HepG2 (cell line): ENCODE results near the gene KLHL17. TPM values are rescaled to one million over a fixed set of nuclear protein-coding genes. Genes with fewer than 3 reads are reported as not detected.
A peak's percentile ranks its signal among the peaks of the same experiment; 100 is the strongest.

ENCODE experiments used
- AKAP8 ChIP-seq: sonication (generic); formaldehyde crosslinking; IDR thresholded peaks from 2 replicates; pipeline ENCODE4 v1.5.1; 2020; ENCODE audit warnings: mild to moderate bottlenecking, missing genetic modification reagents
- EHMT2 ChIP-seq: fragments of 200-600 bp; sonication (generic); IDR thresholded peaks from 2 replicates; pipeline ENCODE4 v1.7.0; 2017; ENCODE audit warnings: antibody characterized with exemption, low read depth, low read length, borderline replicate concordance
- ETV6 ChIP-seq: sonication (generic); formaldehyde crosslinking; conservative IDR thresholded peaks from 2 replicates; pipeline ENCODE4 v1.4.0; 2020; ENCODE audit warnings: missing genetic modification reagents
- FOXA3 ChIP-seq: IDR thresholded peaks from 2 replicates; pipeline ENCODE4 v1.6.1; 2016; ENCODE audit warnings: missing genetic modification reagents, missing compliant biosample characterization
- HBP1 ChIP-seq: IDR thresholded peaks from 2 replicates; pipeline ENCODE4 v1.6.1; 2016; ENCODE audit warnings: low read depth, control low read depth
- MTA3 ChIP-seq: sonication (generic); formaldehyde crosslinking; IDR thresholded peaks from 2 replicates; pipeline ENCODE4 v1.4.0; 2020; ENCODE audit warnings: missing genetic modification reagents
- NAIF1 ChIP-seq: sonication (generic); formaldehyde crosslinking; IDR thresholded peaks from 2 replicates; pipeline ENCODE4 v1.5.0; 2020; ENCODE audit warnings: mild to moderate bottlenecking, missing genetic modification reagents, borderline replicate concordance
- NFATC3 ChIP-seq: sonication (generic); formaldehyde crosslinking; IDR thresholded peaks from 2 replicates; pipeline ENCODE4 v1.5.1; 2020; ENCODE audit warnings: mild to moderate bottlenecking, missing genetic modification reagents
- NFIB ChIP-seq: sonication (generic); formaldehyde crosslinking; IDR thresholded peaks from 2 replicates; pipeline ENCODE4 v1.9.0; 2021; ENCODE audit warnings: missing genetic modification reagents, mild to moderate bottlenecking, borderline replicate concordance
- PHF8 ChIP-seq: sonication (generic); formaldehyde crosslinking; IDR thresholded peaks from 2 replicates; pipeline ENCODE4 v1.5.0; 2020; ENCODE audit warnings: missing genetic modification reagents
- RBAK ChIP-seq: sonication (generic); formaldehyde crosslinking; IDR thresholded peaks from 2 replicates; pipeline ENCODE4 v1.5.1; 2020; ENCODE audit warnings: mild to moderate bottlenecking, missing genetic modification reagents
- RCOR2 ChIP-seq: IDR thresholded peaks from 2 replicates; pipeline ENCODE4 v1.6.1; 2016; ENCODE audit warnings: missing biosample characterization, missing genetic modification reagents
- RXRB ChIP-seq: IDR thresholded peaks from 2 replicates; pipeline ENCODE4 v1.6.1; 2016; ENCODE audit warnings: borderline replicate concordance, missing genetic modification reagents, missing compliant biosample characterization
- THAP8 ChIP-seq: sonication (generic); formaldehyde crosslinking; IDR thresholded peaks from 2 replicates; pipeline ENCODE4 v1.5.1; 2020; ENCODE audit warnings: missing genetic modification reagents, mild to moderate bottlenecking, borderline replicate concordance
- ZFP90 ChIP-seq: sonication (generic); formaldehyde crosslinking; IDR thresholded peaks from 2 replicates; pipeline ENCODE4 v1.8.0; 2022; ENCODE audit warnings: missing genetic modification reagents, mild to moderate bottlenecking, inconsistent platforms, borderline replicate concordance
- ZNF552 ChIP-seq: sonication (generic); formaldehyde crosslinking; IDR thresholded peaks from 2 replicates; pipeline ENCODE4 v1.9.0; 2022; ENCODE audit warnings: missing genetic modification reagents, mild to moderate bottlenecking, borderline replicate concordance
- ZNF563 ChIP-seq: sonication (generic); formaldehyde crosslinking; IDR thresholded peaks from 2 replicates; pipeline ENCODE4 v1.8.0; 2022; ENCODE audit warnings: mild to moderate bottlenecking, moderate library complexity, missing genetic modification reagents
- ZNF670 ChIP-seq: sonication (generic); formaldehyde crosslinking; IDR thresholded peaks from 2 replicates; pipeline ENCODE4 v1.8.0; 2022; ENCODE audit warnings: mild to moderate bottlenecking, missing genetic modification reagents, borderline replicate concordance
- ZNF674 ChIP-seq: sonication (generic); formaldehyde crosslinking; IDR thresholded peaks from 2 replicates; pipeline ENCODE4 v1.5.0; 2020; ENCODE audit warnings: low read depth, mild to moderate bottlenecking, missing genetic modification reagents
- ZNF768 ChIP-seq: sonication (generic); formaldehyde crosslinking; IDR thresholded peaks from 2 replicates; pipeline ENCODE4 v1.4.0; 2020; ENCODE audit warnings: missing genetic modification reagents
- ZNF776 ChIP-seq: sonication (generic); formaldehyde crosslinking; IDR thresholded peaks from 2 replicates; pipeline ENCODE4 v1.4.0; 2020; ENCODE audit warnings: mild to moderate bottlenecking, missing genetic modification reagents
- polyA plus RNA-seq, 8 experiments: library from polyadenylated mRNA; depleted of rRNA in 3 of 8; stranded (reverse) in 7 of 8; unstranded in 1 of 8; fragments of >200 nt; fragmentation: Illumina TruSeq in 4 of 8; extraction: Trizol in 4 of 8; gene quantifications; 2 replicates each; pipeline versions ENCODE4 v1.2.1 to v1.2.3, GENCODE V29; 2011 to 2016; ENCODE audit warnings: low read depth in 4 of 8, missing spikeins in 1 of 8, mixed read lengths in 1 of 8; ENCODE audit not compliant: insufficient read depth in 1 of 8
- total RNA-seq, 5 experiments: library from RNA; depleted of rRNA; stranded (reverse); fragments of >200 nt; fragmentation: Illumina TruSeq; extraction: Trizol; gene quantifications; 2 replicates each; pipeline ENCODE4 v1.2.3, GENCODE V29; 2016; ENCODE audit warnings: low read depth in 1 of 5
- TF ChIP-seq, protein P1 (sequence below): sonication (generic); formaldehyde crosslinking; IDR thresholded peaks from 2 replicates; pipeline ENCODE4 v1.5.0; 2020; ENCODE audit warnings: mild to moderate bottlenecking, missing genetic modification reagents
- TF ChIP-seq, protein P2 (sequence below): sonication (generic); formaldehyde crosslinking; IDR thresholded peaks from 2 replicates; pipeline ENCODE4 v1.4.0; 2020; ENCODE audit warnings: mild to moderate bottlenecking, missing genetic modification reagents

KLHL17 gene
- total and polyA plus RNA-seq, 2 of the 13 experiments (the other 11 are each of a cell fraction or from before 2014, with no cell fraction given) = 9.3 to 24.7 TPM

DNA sequence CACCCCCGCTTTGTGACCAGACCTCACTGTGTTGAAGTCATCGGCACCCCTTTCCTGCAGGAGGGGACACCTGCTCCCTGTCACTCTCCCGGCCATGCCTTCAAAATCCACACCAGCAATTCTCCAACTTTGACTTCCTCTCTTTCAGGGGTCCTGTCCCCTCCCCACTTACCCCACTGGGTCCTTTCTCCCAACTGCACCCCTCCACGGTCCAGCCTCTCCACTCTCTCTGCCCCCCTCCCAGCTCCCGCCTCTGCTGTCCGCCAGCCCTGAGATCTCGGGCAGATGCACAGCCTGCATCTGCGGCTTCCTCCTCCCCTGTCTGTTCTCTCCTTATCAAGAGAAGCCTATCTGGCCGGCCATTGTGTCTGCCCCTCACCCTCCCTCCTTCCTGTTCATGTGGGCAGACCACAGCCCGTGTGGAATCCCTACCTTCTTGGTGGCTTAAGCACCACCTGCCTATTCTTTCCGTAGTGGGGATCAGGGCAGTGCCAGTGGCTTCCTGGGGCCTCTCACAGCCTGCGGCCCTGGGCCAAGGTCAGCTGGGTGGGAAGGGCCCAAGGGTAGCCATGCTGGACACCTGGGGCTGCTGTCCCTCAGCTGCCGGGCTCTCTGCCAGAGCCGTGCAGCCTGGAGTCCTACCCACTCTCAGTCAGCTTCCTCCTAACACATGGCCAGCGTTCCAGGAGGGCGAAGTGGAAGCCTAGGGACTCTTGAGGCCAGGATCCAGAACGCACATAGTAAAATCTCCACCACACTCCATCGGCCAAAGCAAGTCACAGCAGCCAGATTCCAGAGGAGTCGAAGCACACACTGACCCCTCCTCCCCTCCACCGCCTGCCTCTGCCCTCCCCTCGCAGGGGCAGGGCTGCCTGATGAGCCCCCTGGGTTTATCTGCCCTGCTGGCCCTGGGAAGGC lies 44.7 kb downstream of the KLHL17 start (continued):
- TF ChIP-seq NFATC3 = 0 out of 2 replicates have a peak, but pooled peaks have one; percentile 17
- no peak for TF ChIP-seq RBAK (CRISPR knock-in tag)
- TF ChIP-seq ZNF776 (CRISPR knock-in tag) = no peak
- TF ChIP-seq, protein P1, sequence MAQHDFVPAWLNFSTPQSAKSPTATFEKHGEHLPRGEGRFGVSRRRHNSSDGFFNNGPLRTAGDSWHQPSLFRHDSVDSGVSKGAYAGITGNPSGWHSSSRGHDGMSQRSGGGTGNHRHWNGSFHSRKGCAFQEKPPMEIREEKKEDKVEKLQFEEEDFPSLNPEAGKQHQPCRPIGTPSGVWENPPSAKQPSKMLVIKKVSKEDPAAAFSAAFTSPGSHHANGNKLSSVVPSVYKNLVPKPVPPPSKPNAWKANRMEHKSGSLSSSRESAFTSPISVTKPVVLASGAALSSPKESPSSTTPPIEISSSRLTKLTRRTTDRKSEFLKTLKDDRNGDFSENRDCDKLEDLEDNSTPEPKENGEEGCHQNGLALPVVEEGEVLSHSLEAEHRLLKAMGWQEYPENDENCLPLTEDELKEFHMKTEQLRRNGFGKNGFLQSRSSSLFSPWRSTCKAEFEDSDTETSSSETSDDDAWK (CRISPR knock-in tag) = no peak
- 0 out of 2 replicates have a peak, but pooled peaks have one; percentile 20 for TF ChIP-seq ZNF563 (CRISPR knock-in tag)
- no peak for TF ChIP-seq NFIB
- no peak for TF ChIP-seq THAP8 (CRISPR knock-in tag)
- TF ChIP-seq ZNF670 (CRISPR knock-in tag) = no peak
- no peak for TF ChIP-seq NAIF1 (CRISPR knock-in tag)
- no peak for TF ChIP-seq FOXA3
- TF ChIP-seq RCOR2 (CRISPR knock-in tag) = no peak
- TF ChIP-seq, protein P2, sequence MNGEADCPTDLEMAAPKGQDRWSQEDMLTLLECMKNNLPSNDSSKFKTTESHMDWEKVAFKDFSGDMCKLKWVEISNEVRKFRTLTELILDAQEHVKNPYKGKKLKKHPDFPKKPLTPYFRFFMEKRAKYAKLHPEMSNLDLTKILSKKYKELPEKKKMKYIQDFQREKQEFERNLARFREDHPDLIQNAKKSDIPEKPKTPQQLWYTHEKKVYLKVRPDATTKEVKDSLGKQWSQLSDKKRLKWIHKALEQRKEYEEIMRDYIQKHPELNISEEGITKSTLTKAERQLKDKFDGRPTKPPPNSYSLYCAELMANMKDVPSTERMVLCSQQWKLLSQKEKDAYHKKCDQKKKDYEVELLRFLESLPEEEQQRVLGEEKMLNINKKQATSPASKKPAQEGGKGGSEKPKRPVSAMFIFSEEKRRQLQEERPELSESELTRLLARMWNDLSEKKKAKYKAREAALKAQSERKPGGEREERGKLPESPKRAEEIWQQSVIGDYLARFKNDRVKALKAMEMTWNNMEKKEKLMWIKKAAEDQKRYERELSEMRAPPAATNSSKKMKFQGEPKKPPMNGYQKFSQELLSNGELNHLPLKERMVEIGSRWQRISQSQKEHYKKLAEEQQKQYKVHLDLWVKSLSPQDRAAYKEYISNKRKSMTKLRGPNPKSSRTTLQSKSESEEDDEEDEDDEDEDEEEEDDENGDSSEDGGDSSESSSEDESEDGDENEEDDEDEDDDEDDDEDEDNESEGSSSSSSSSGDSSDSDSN (CRISPR knock-in tag) = peak; percentile 79; the same call in 1 of the 2 replicates
- 0 out of 2 replicates have a peak, but pooled peaks have one; percentile 20 for TF ChIP-seq ETV6 (CRISPR knock-in tag)
- TF ChIP-seq ZNF674 = 0 out of 2 replicates have a peak, but pooled peaks have one; percentile 18
- peak; percentile 76; the same call in 1 of the 2 replicates for TF ChIP-seq AKAP8 (CRISPR knock-in tag)
- TF ChIP-seq MTA3 = no peak
- no peak for TF ChIP-seq HBP1 (CRISPR knock-in tag)
- TF ChIP-seq ZNF768 (CRISPR knock-in tag) = peak; percentile 33; the same call in 1 of the 2 replicates
- TF ChIP-seq ZNF552 (CRISPR knock-in tag) = no peak
- TF ChIP-seq ZFP90 = no peak
- peak; percentile 41 for TF ChIP-seq RXRB (CRISPR knock-in tag)
- no peak for TF ChIP-seq EHMT2
- TF ChIP-seq PHF8 (CRISPR knock-in tag) = peak; percentile 54
